H1 (cell line): Measurements from ENCODE around the gene ZNF576. TPM values are rescaled to one million over a fixed set of nuclear protein-coding genes. Genes with fewer than 3 reads are reported as not detected.

Source experiments
- CTCF ChIA-PET: fragments of 300-600 bp; sonication (Branson Sonifier 250); formaldehyde crosslinking; loops from one replicate; lab custom pipeline; 2021; ENCODE audit not compliant: partially characterized antibody; lab: Charles Lee
- POLR2A ChIA-PET: fragments of 300-600 bp; sonication (Branson Sonifier 250); formaldehyde crosslinking; loops from one replicate; lab custom pipeline; 2021; ENCODE audit warnings: inconsistent platforms; ENCODE audit not compliant: partially characterized antibody; lab: Charles Lee
- DNase-seq, 2 experiments: peaks; one replicate each; pipeline versions ENCODE4 v3.0.0 to v3.0.0-alpha.2; 2010 to 2022; ENCODE audit warnings: low spot score in 2 of 2, low read depth in 1 of 2, mixed read lengths in 1 of 2
- FAIRE-seq: peaks from 2 replicates; lab custom pipeline; 2011; peaks lifted over from hg19 to GRCh38; lab: Jason Lieb, UNC
- H2AFZ ChIP-seq: 2 replicates; pipeline ENCODE4 v1.8.1; 2012; ENCODE audit warnings: low read length, inconsistent platforms
- H2AK5ac ChIP-seq: 2 replicates; pipeline ENCODE4 v1.6.1; 2013; ENCODE audit warnings: low read depth, low read length
- H2BK120ac ChIP-seq: replicated peaks from 2 replicates; pipeline ENCODE3; 2013; ENCODE audit warnings: low read depth, low read length, inconsistent platforms
- H2BK12ac ChIP-seq: 2 replicates; pipeline ENCODE4 v1.6.1; 2013; ENCODE audit warnings: low read depth, low read length
- H2BK15ac ChIP-seq: 2 replicates; pipeline ENCODE4 v1.6.1; 2013; ENCODE audit warnings: low read length
- H2BK20ac ChIP-seq: 2 replicates; pipeline ENCODE4 v1.6.1; 2013; ENCODE audit warnings: low read length
- H2BK5ac ChIP-seq: 2 replicates; pipeline ENCODE4 v1.6.1; 2013; ENCODE audit warnings: low read depth, low read length
- H3K14ac ChIP-seq: 2 replicates; pipeline ENCODE4 v1.6.1; 2013; ENCODE audit warnings: inconsistent platforms; ENCODE audit not compliant: insufficient read length
- H3K18ac ChIP-seq: 2 replicates; pipeline ENCODE4 v1.6.1; 2013; ENCODE audit warnings: low read length; ENCODE audit errors: extremely low read depth
- H3K23ac ChIP-seq: 2 replicates; pipeline ENCODE4 v1.6.1; 2013; ENCODE audit warnings: inconsistent platforms; ENCODE audit not compliant: insufficient read length
- H3K23me2 ChIP-seq: 2 replicates; pipeline ENCODE4 v1.6.1; 2013; ENCODE audit warnings: low read depth, low read length
- H3K27ac ChIP-seq: 2 replicates; pipeline ENCODE4 v1.6.1; 2011; ENCODE audit warnings: low read depth, low read length, inconsistent platforms
- H3K27me3 ChIP-seq, 4 experiments: replicated peaks in 1 of 4; 1 replicate in 1 of 4; 2 replicates in 3 of 4; pipeline versions ENCODE4 v1.6.1 to v1.8.1; 2011 to 2013; ENCODE audit warnings: low read length in 3 of 4, mild to moderate bottlenecking in 3 of 4, inconsistent platforms in 2 of 4, mixed read lengths in 2 of 4, moderate library complexity in 1 of 4; ENCODE audit not compliant: control insufficient read depth in 3 of 4, insufficient read depth in 3 of 4; ENCODE audit errors: extremely low read depth in 1 of 4
- H3K36me3 ChIP-seq, 4 experiments: 2 replicates each; pipeline versions ENCODE4 v1.6.1 to v1.8.1; 2011 to 2013; ENCODE audit warnings: mild to moderate bottlenecking in 4 of 4, low read length in 3 of 4, moderate library complexity in 2 of 4, control low read depth in 1 of 4, inconsistent platforms in 1 of 4; ENCODE audit not compliant: insufficient read depth in 4 of 4, control insufficient read depth in 2 of 4
- H3K4ac ChIP-seq: replicated peaks from 2 replicates; pipeline ENCODE3; 2013; ENCODE audit warnings: low read length, low read depth, mixed read lengths, inconsistent platforms; ENCODE audit not compliant: insufficient read length
- H3K4me1 ChIP-seq, 4 experiments: replicated peaks in 1 of 4; 1 replicate in 1 of 4; 2 replicates in 3 of 4; pipeline versions ENCODE4 v1.6.1 to v1.8.1; 2011 to 2013; ENCODE audit warnings: low read length in 3 of 4, inconsistent platforms in 2 of 4, mixed read lengths in 1 of 4; ENCODE audit not compliant: insufficient read depth in 4 of 4, control insufficient read depth in 3 of 4
- H3K4me2 ChIP-seq, 2 experiments: 2 replicates each; pipeline versions ENCODE4 v1.6.1 to v1.8.1; 2011 to 2013; ENCODE audit warnings: low read depth in 2 of 2, low read length in 2 of 2, control low read depth in 1 of 2, inconsistent platforms in 1 of 2, mild to moderate bottlenecking in 1 of 2; ENCODE audit not compliant: insufficient read depth in 1 of 2
- H3K4me3 ChIP-seq, 4 experiments: fragments of 200-600, 300-600 bp in 1 of 4; sonication (generic), shearing (Covaris generic), sonication (Bioruptor Twin) in 1 of 4; 2 replicates each; pipeline versions ENCODE4 v1.5.1 to v1.8.1; 2011 to 2016; ENCODE audit warnings: low read length in 4 of 4, low read depth in 3 of 4, control low read depth in 2 of 4, inconsistent platforms in 2 of 4, mild to moderate bottlenecking in 2 of 4, mixed read lengths in 1 of 4, moderate library complexity in 1 of 4; ENCODE audit not compliant: insufficient read depth in 2 of 4; ENCODE audit errors: extremely low read depth in 1 of 4
- H3K56ac ChIP-seq: replicated peaks from 2 replicates; pipeline ENCODE3; 2013; ENCODE audit warnings: low read depth, mild to moderate bottlenecking, mixed read lengths, low read length, inconsistent platforms; ENCODE audit not compliant: insufficient read length
- H3K79me1 ChIP-seq: 2 replicates; pipeline ENCODE4 v1.6.1; 2013; ENCODE audit warnings: low read depth, low read length, control low read depth
- H3K79me2 ChIP-seq, 2 experiments: 2 replicates each; pipeline versions ENCODE4 v1.6.1 to v1.8.1; 2012 to 2013; ENCODE audit warnings: low read length in 2 of 2, mild to moderate bottlenecking in 2 of 2, inconsistent platforms in 1 of 2; ENCODE audit not compliant: insufficient read depth in 2 of 2, control insufficient read depth in 1 of 2
- H3K9ac ChIP-seq, 4 experiments: replicated peaks in 1 of 4; 1 replicate in 1 of 4; 2 replicates in 3 of 4; pipeline versions ENCODE4 v1.6.1 to v1.8.1; 2011 to 2013; ENCODE audit warnings: low read depth in 3 of 4, low read length in 3 of 4, control low read depth in 2 of 4, mild to moderate bottlenecking in 2 of 4, moderate library complexity in 2 of 4, inconsistent platforms in 1 of 4; ENCODE audit errors: extremely low read depth in 1 of 4
- H3K9me3 ChIP-seq, 2 experiments: 2 replicates each; pipeline versions ENCODE4 v1.6.1 to v1.8.1; 2012 to 2013; ENCODE audit warnings: mild to moderate bottlenecking in 2 of 2, moderate library complexity in 2 of 2, control low read depth in 1 of 2, inconsistent platforms in 1 of 2, low read depth in 1 of 2, low read length in 1 of 2, mixed read lengths in 1 of 2; ENCODE audit not compliant: insufficient read depth in 2 of 2
- H4K20me1 ChIP-seq, 2 experiments: replicated peaks in 1 of 2; 2 replicates each; pipeline versions ENCODE3 to v1.8.1; 2011 to 2013; ENCODE audit warnings: inconsistent platforms in 2 of 2, low read length in 2 of 2, mild to moderate bottlenecking in 1 of 2; ENCODE audit not compliant: insufficient read depth in 2 of 2, control insufficient read depth in 1 of 2
- H4K5ac ChIP-seq: 2 replicates; pipeline ENCODE4 v1.6.1; 2013; ENCODE audit warnings: low read length, low read depth, mixed read lengths, inconsistent platforms; ENCODE audit not compliant: insufficient read length
- H4K8ac ChIP-seq: 2 replicates; pipeline ENCODE4 v1.8.0; 2013; ENCODE audit warnings: mild to moderate bottlenecking, moderate library complexity, low read length, inconsistent platforms; ENCODE audit not compliant: insufficient read depth; ENCODE audit errors: extremely low read depth
- H4K91ac ChIP-seq: replicated peaks from 2 replicates; pipeline ENCODE3; 2013; ENCODE audit warnings: low read length, mixed read lengths, inconsistent platforms; ENCODE audit not compliant: insufficient read length
- ASH2L ChIP-seq: fragments of 200-600, 300-600 bp; sonication (generic); IDR thresholded peaks from one replicate; pipeline ENCODE4 v1.7.1; 2017; ENCODE audit warnings: low read length
- CHD1 ChIP-seq: IDR thresholded peaks from 2 replicates; pipeline ENCODE4 v1.6.1; 2012; ENCODE audit warnings: low read depth, low read length, improper control_type of control experiment
- KDM4A ChIP-seq: IDR thresholded peaks from one replicate; pipeline ENCODE4 v1.7.1; 2012; ENCODE audit warnings: low read depth, mild to moderate bottlenecking, moderate library complexity, low read length, inconsistent platforms; ENCODE audit not compliant: severe bottlenecking
- NANOG ChIP-seq: IDR thresholded peaks from 2 replicates; pipeline ENCODE4 v1.6.1; 2011; ENCODE audit warnings: low read length, low read depth, mild to moderate bottlenecking, inconsistent platforms; ENCODE audit not compliant: insufficient read depth, poor library complexity, severe bottlenecking
- NRF1 ChIP-seq: IDR thresholded peaks from 2 replicates; pipeline ENCODE4 v1.6.1; 2011; ENCODE audit warnings: mild to moderate bottlenecking, low read depth, low read length, improper control_type of control experiment
- RBBP5 ChIP-seq: IDR thresholded peaks from 2 replicates; pipeline ENCODE4 v1.7.1; 2012; ENCODE audit warnings: low read depth, mild to moderate bottlenecking, inconsistent platforms, low read length, moderate library complexity, borderline replicate concordance
- SAP30 ChIP-seq: fragments of 300-600 bp; sonication (generic); IDR thresholded peaks from 2 replicates; pipeline ENCODE4 v1.7.1; 2012; ENCODE audit warnings: low read length, moderate library complexity, mild to moderate bottlenecking, inconsistent platforms; ENCODE audit not compliant: insufficient read depth, insufficient replicate concordance
- TEAD4 ChIP-seq: IDR thresholded peaks from 2 replicates; pipeline ENCODE4 v1.6.1; 2012; ENCODE audit warnings: low read depth, low read length, inconsistent platforms, mixed read lengths
- WGBS, 2 experiments: shearing (Covaris generic) in 1 of 2; methylation state at CpG; one replicate each; pipeline versions ENCODE4 v1.1.6 to v1.1.7; 2013 to 2015; ENCODE audit warnings: low lambda C conversion rate in 2 of 2, mixed read lengths in 2 of 2, inconsistent platforms in 1 of 2, low coverage in 1 of 2, missing lambda C conversion rate in 1 of 2; ENCODE audit not compliant: insufficient replicate concordance in 2 of 2, insufficient coverage in 1 of 2, insufficient read length in 1 of 2; ENCODE audit errors: extremely low coverage in 1 of 2, missing lambda C conversion rate in 1 of 2; 5-methylcytosine and 5-hydroxymethylcytosine counted together
- polyA plus RNA-seq, 7 experiments: library from polyadenylated mRNA; depleted of rRNA in 3 of 7; stranded (reverse) in 5 of 7; unstranded in 2 of 7; fragments of >200 nt in 5 of 7; fragments of 200-250 nt in 2 of 7; gene quantifications; 1 replicate in 5 of 7; 2 replicates in 1 of 7; 4 replicates in 1 of 7; pipeline versions ENCODE4 v1.2.1 to v1.2.3, GENCODE V29; 2011 to 2013; ENCODE audit warnings: missing spikeins in 2 of 7, mixed read lengths in 2 of 7
- total RNA-seq: library from RNA; stranded (reverse); fragmentation: NEBNext Ultra II Directional; extraction: Animal tissue kit (Norgen Biotek cat#: 25700); gene quantifications from 2 replicates; pipeline ENCODE4 v1.2.1, GENCODE V29; 2021
- TF ChIP-seq, protein P1 (sequence below): IDR thresholded peaks from 2 replicates; pipeline ENCODE4 v1.6.1; 2011; ENCODE audit warnings: low read depth, mild to moderate bottlenecking, low read length; ENCODE audit not compliant: insufficient read depth
- TF ChIP-seq, protein P2 (sequence below), 3 experiments: IDR thresholded peaks; 1 replicate in 2 of 3; 2 replicates in 1 of 3; pipeline versions ENCODE4 v1.5.1 to v1.6.1; 2011; ENCODE audit warnings: low read length in 3 of 3, mild to moderate bottlenecking in 3 of 3, inconsistent platforms in 2 of 3, low read depth in 1 of 3, moderate library complexity in 1 of 3; ENCODE audit not compliant: insufficient read depth in 1 of 3; ENCODE audit errors: control extremely low read depth in 1 of 3

Gene ZNF576
- total and polyA plus RNA-seq, 2 of the 8 experiments (the other 6 are each of a cell fraction or from before 2014, with no cell fraction given): 13.6 to 32.4 TPM

DNA sequence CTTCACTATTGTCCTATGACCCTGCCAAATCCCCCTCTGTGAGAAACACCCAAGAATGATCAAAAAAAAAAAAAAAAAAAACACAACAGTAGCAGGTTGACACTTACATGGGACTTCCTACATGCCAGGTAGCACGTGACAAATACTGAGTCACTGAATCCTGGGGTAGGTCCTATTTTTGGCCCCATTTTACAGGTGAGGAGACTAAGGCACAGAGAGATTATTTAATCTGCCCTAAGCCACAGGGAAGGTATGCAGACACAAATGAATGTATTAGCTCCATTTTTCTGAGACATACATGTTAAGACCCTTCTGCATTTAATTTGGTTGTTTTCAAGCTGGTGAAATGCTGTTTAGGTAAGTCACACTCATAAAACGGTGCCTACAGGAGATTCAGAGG, 47.7 kb upstream of the ZNF576 start:
- ChIA-PET CTCF (interaction anchor here (0.9 to 2.6 kb wide), 3 partner anchors 12 to 46 kb away, joined by 3 to 11 read pairs (median 3); no protein-coding TSS in a partner anchor), POLR2A (interaction anchor here (1.2 kb wide), 1 partner anchor 26 kb away, joined by 3 read pairs; no protein-coding TSS in a partner anchor)
- Histone ChIP-seq H3K27me3 (no peaks in the 10 kb centered on the region), H3K4me1 (no peaks in the 10 kb centered on the region), H4K5ac (no peak overlapping the region), H3K79me2 (no peaks in the 10 kb centered on the region), H3K23ac (no peak overlapping the region), H3K56ac (no peak overlapping the region), H2BK120ac (no peak overlapping the region), H2BK15ac (no peak overlapping the region), H2AFZ (no peak overlapping the region), H3K9ac (no peak overlapping the region), H3K79me1 (0 out of 2 replicates have a peak, but pooled peaks cover 3% of the 10 kb centered on the region), H3K18ac (no peak overlapping the region), H3K4me3 (no peak overlapping the region), H3K23me2 (no peaks in the 10 kb centered on the region), H3K9me3 (no peaks in the 10 kb centered on the region), H4K91ac (no peak overlapping the region), H2BK12ac (no peak overlapping the region), H3K4me2 (no peak overlapping the region), H3K4ac (no peak overlapping the region), H2BK5ac (no peak overlapping the region), H3K36me3 (peaks cover 7 to 27% (median 19%) of the 10 kb centered on the region in 4 experiments; a peak in 6 of 8 replicates), H2AK5ac (no peak overlapping the region), H4K8ac (no peak overlapping the region), H3K27ac (no peak overlapping the region), H4K20me1 (peaks cover 0 to 4% of the 10 kb centered on the region in 2 experiments), H2BK20ac (no peak overlapping the region), H3K14ac (no peak overlapping the region)
- FAIRE-seq (no peak), DNase-seq (no peak)
- 93% methylated on average over 2 of the region's 2 CpGs; no CpG with 5 or more reads in 1 of the 2 experiments for WGBS, 2 experiments
- TF ChIP-seq, protein P1, sequence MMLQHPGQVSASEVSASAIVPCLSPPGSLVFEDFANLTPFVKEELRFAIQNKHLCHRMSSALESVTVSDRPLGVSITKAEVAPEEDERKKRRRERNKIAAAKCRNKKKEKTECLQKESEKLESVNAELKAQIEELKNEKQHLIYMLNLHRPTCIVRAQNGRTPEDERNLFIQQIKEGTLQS: no peak
- TF ChIP-seq, protein P2, sequence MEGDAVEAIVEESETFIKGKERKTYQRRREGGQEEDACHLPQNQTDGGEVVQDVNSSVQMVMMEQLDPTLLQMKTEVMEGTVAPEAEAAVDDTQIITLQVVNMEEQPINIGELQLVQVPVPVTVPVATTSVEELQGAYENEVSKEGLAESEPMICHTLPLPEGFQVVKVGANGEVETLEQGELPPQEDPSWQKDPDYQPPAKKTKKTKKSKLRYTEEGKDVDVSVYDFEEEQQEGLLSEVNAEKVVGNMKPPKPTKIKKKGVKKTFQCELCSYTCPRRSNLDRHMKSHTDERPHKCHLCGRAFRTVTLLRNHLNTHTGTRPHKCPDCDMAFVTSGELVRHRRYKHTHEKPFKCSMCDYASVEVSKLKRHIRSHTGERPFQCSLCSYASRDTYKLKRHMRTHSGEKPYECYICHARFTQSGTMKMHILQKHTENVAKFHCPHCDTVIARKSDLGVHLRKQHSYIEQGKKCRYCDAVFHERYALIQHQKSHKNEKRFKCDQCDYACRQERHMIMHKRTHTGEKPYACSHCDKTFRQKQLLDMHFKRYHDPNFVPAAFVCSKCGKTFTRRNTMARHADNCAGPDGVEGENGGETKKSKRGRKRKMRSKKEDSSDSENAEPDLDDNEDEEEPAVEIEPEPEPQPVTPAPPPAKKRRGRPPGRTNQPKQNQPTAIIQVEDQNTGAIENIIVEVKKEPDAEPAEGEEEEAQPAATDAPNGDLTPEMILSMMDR (IDR thresholded peaks at IDR 0.05; ENCODE audit: control extremely low read depth in 1 of 3, insufficient read depth in 1 of 3, low read depth in 1 of 3, low read length in 3 of 3): no peak
- TF ChIP-seq RBBP5: no peak
- TF ChIP-seq NANOG: no peak
- no peak for TF ChIP-seq NRF1
- TF ChIP-seq ASH2L: no peak
- TF ChIP-seq SAP30: no peak
- no peak for TF ChIP-seq CHD1
- TF ChIP-seq KDM4A: no peak
- TF ChIP-seq TEAD4: no peak
